Measurements from ENCODE around the gene KCNJ9. TPM values are rescaled to one million over a fixed set of nuclear protein-coding genes. Genes with fewer than 3 reads are reported as not detected.

The KCNJ9 gene
- total RNA-seq, 1 donor from 2014 or later = 0.05 TPM

- intact Hi-C loops (cut with micrococcal nuclease) = no loop called here
- Histone ChIP-seq H3K4me1 (peaks cover 55% of the 10 kb centered on the region), H3K27ac (replicated peaks) (peak overlapping the region; percentile 95)
These were observed 20.6 kb downstream of the KCNJ9 start for GRCh38 chr1:160101717-160102522.

GRCh38 chr1:160103658-160104408, 22.5 kb downstream of the KCNJ9 start:
- Histone ChIP-seq H3K27ac (replicated peaks) (peak overlapping the region; percentile 34), H3K9me3 (replicated peaks) (no peaks in the 10 kb centered on the region), H3K36me3 (no peaks in the 10 kb centered on the region), H3K4me3 (no peak overlapping the region), H3K4me1 (peaks cover 39% of the 10 kb centered on the region), H3K27me3 (ENCODE audit: low read depth) (no peaks in the 10 kb centered on the region)
- DNase-seq = no peak
- intact Hi-C loops (cut with micrococcal nuclease) = no loop called here
- no peak for TF ChIP-seq CTCF (IDR thresholded peaks at IDR 0.05; ENCODE audit: borderline replicate concordance)

More at GRCh38 chr1:160101717-160102522, 20.6 kb downstream of the KCNJ9 start:
- Histone ChIP-seq H3K9me3 (replicated peaks) (no peaks in the 10 kb centered on the region), H3K4me3 (no peak overlapping the region), H3K36me3 (no peaks in the 10 kb centered on the region), H3K27me3 (ENCODE audit: low read depth) (no peaks in the 10 kb centered on the region)
- no peak for TF ChIP-seq CTCF (IDR thresholded peaks at IDR 0.05; ENCODE audit: borderline replicate concordance)
- no peak for DNase-seq

- no peak for DNase-seq
- peaks cover 34% of the 10 kb centered on the region for H3K4me1 ChIP-seq
- H3K4me3 ChIP-seq = no peak overlapping the region
- H3K9me3 ChIP-seq (replicated peaks) = no peaks in the 10 kb centered on the region
- H3K36me3 ChIP-seq = no peaks in the 10 kb centered on the region
- intact Hi-C loops (cut with micrococcal nuclease) = no loop called here
- TF ChIP-seq CTCF (IDR thresholded peaks at IDR 0.05; ENCODE audit: borderline replicate concordance) = no peak
- peak overlapping the region; percentile 34 for H3K27ac ChIP-seq (replicated peaks)
- no peaks in the 10 kb centered on the region for H3K27me3 ChIP-seq (ENCODE audit: low read depth)
These were observed 23.1 kb downstream of the KCNJ9 start for GRCh38 chr1:160104486-160104885.

- no peak for TF ChIP-seq CTCF (IDR thresholded peaks at IDR 0.05; ENCODE audit: borderline replicate concordance)
- peaks cover 31% of the 10 kb centered on the region for H3K4me1 ChIP-seq
- DNase-seq = no peak
- peak overlapping the region; percentile 34 for H3K27ac ChIP-seq (replicated peaks)
- H3K27me3 ChIP-seq (ENCODE audit: low read depth) = no peaks in the 10 kb centered on the region
- intact Hi-C loops (cut with micrococcal nuclease) = no loop called here
- no peaks in the 10 kb centered on the region for H3K9me3 ChIP-seq (replicated peaks)
- H3K4me3 ChIP-seq = no peak overlapping the region
- H3K36me3 ChIP-seq = no peaks in the 10 kb centered on the region
These were observed 23.8 kb downstream of the KCNJ9 start for GRCh38 chr1:160105155-160105554.

DNA sequence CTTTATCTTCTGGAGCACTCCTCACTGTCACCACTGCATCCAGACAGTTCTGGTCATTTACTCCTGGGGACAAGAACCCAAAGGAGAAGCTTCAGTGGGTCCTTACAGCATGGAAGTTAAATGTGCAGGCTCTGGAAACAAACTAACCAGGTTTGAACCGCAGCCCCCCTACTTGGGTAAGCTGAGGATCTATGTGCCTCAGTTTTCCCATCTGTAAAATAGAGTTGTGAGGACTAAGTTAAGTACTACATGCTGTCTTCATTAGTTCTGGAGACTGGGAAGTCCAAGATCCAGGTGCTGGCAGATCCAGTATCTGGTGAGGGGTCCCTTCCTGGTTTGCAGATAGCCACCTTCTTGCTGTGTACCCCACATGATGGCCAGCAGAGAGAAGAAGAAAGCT, 26.2 kb downstream of the KCNJ9 start:
- H3K4me3 ChIP-seq = no peak overlapping the region
- no peak overlapping the region for H3K27ac ChIP-seq (replicated peaks)
- no peak for TF ChIP-seq CTCF (IDR thresholded peaks at IDR 0.05; ENCODE audit: borderline replicate concordance)
- peaks cover 5% of the 10 kb centered on the region for H3K27me3 ChIP-seq (ENCODE audit: low read depth)
- H3K4me1 ChIP-seq = peaks cover 13% of the 10 kb centered on the region
- no peaks in the 10 kb centered on the region for H3K36me3 ChIP-seq
- intact Hi-C loops (cut with micrococcal nuclease) = no loop called here
- no peaks in the 10 kb centered on the region for H3K9me3 ChIP-seq (replicated peaks)
- no peak for DNase-seq
